ENCODE results near the gene SLC66A2.

GRCh38 chr18:79917853-79918614 is 33.4 kb downstream of the SLC66A2 start:
- TF ChIP-seq CTCF (IDR thresholded peaks at IDR 0.05; ENCODE audit: insufficient read depth, low read length) (no peak), POLR2AphosphoS5 (IDR thresholded peaks at IDR 0.05; ENCODE audit: low read depth) (no peak), REST (IDR thresholded peaks at IDR 0.05; ENCODE audit: insufficient replicate concordance, low read depth) (no peak)
